GM12892 (cell line): ENCODE results near the gene CUL3.

Experiments used
- POLR2A ChIP-seq: IDR thresholded peaks from 2 replicates; pipeline ENCODE4 v1.6.1; 2011; ENCODE audit warnings: low read depth, low read length, control low read depth
- TAF1 ChIP-seq: IDR thresholded peaks from 2 replicates; pipeline ENCODE4 v1.6.1; 2011; ENCODE audit warnings: low read depth, mild to moderate bottlenecking, control low read depth, low read length, borderline replicate concordance

- TF ChIP-seq TAF1 (no peak), POLR2A (no peak)
These were observed 28.6 kb upstream of the CUL3 start for GRCh38 chr2:224613543-224614286.
